HG03095 (cell line): ENCODE results near the gene RTL10.

ENCODE experiments used
- ATAC-seq: cut with Tn5 transposase; IDR thresholded peaks from one replicate; pipeline ENCODE4 v1.9.1; 2021; ENCODE audit warnings: moderate library complexity; ENCODE audit not compliant: unreplicated experiment

The RTL10 gene

DNA sequence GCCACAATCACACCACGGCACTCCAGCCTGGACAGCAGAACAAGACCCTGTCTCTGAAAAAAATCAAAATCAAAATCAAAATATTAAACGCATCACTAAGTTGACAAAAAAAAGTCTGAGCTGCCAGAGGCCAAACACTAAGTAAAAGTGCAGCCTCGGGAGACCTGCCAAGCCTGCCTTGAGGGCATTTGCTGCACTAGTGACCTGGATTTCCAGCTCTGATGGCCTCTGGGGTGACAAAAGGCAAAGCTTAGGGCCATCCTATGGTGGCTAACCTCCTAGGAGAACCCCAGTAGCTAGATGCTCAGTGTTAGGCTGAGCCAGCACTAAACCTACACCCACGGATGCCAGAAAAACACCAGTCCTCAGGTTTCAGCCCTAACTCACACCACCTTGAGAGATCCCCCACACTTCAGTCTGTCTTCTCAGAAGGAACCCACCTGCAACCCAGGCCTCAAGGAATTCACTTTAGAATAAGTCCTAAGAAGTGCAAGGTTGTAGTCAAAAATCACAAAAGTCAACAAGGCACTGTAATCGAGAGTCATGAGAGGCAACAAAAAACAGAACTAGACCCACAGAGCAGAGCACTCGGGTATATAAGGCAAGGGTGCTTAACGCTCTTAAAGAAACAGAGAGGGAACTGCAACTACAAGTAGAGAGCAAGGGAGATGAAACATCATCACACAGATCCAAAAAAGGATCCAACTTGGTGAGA lies 28.6 kb downstream of the RTL10 start:
- ATAC-seq = no peak

DNA sequence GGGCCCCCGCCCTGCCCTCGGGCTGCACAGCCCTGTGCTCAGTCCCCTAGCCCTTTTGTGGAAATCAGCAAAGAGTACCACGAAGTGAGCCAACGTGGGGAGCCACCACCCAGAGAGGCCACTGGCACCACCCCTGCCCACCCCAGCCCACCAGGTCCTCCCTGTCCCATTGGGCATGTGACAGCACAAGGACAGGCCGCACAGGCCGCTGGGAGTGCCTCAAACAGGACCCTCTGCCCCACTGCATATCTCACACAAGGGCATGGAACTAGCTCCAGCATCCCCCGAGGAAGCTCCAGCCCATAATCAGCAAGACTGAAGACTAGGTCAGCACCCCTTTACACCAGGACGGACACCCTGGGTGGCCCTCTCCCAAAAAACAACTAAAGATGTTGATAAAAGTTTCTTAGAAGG lies 29.7 kb downstream of the RTL10 start:
- no peak for ATAC-seq

DNA sequence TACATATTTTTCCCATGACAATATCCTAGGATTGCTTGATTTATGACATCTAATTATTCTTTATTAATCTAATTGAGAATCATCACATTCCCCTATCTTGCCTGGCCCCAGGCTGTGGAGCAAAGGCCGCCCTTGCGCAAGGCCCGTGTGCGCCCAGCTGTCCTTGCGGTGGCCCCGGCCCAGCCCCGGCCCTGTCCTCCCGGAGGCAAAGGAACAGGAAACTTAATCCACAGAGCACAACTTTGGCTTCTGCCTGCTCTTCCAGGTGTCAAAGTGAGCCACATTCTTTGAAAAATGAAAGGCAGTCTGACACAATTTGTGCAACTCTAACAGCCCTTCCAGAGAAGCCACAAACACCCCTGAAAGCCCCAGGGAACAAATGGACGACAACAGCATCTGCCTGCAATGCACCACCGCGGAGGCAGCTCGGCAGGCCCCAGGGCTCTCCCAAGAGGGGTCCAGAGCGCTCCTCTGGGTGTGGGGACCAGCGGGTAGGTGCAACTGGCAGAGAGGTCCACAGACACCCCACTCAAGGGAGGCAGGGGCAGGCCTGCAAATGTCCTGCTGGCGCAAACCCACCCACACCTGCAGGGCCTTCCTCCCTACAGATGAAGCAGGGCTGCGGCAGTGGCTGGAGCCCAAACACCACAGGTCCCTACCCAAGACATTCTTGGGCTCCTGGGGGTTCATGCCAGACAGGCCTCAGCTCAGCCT lies 30.3 kb downstream of the RTL10 start:
- ATAC-seq = no peak

DNA sequence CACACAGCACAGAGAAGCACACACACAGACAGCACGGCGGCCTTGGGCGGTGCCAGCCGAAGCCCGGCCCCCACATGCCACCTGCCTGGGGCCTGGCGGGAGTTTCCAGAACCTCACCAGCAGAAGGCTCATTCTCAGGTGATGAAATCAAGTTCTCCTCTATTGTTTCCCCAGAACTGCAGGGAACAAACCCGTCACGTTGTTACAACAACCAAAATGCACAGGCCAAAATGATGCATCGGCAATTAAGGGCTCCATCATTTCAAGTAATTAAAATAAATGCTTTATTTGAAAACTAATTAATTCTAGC lies 30.8 kb downstream of the RTL10 start:
- no peak for ATAC-seq

DNA sequence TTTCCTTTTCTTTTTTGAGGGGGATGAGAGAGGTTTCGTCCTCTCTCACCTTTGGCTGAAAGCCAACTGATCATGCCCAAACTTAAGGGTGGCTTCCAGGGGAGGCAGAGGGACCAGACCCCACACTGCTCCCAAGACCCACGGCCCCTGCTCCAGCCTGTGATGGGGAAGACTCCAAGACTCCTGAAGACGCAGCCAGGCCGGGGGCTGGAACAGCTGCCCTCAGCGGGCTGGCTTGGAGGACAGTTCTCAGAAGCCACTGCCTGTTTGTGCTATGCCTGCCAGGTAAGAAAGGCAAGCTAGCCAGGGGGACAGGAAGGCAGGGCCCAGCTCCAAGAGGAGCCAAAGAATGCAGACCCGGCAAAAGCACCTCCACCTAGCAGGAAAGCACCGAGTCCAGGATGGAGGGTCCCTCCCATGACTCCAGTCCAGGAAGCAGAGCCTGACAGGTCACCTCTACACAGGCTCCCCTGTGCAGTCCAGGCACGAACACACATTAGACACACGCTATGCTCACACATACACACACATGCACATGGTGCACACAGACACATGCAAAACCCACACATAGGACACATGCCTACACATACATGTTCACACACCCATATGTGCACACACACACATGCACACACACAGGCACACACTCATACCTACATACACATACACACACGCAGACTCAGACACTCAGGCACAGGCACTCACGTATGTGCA lies 31.3 kb downstream of the RTL10 start:
- ATAC-seq = no peak

DNA sequence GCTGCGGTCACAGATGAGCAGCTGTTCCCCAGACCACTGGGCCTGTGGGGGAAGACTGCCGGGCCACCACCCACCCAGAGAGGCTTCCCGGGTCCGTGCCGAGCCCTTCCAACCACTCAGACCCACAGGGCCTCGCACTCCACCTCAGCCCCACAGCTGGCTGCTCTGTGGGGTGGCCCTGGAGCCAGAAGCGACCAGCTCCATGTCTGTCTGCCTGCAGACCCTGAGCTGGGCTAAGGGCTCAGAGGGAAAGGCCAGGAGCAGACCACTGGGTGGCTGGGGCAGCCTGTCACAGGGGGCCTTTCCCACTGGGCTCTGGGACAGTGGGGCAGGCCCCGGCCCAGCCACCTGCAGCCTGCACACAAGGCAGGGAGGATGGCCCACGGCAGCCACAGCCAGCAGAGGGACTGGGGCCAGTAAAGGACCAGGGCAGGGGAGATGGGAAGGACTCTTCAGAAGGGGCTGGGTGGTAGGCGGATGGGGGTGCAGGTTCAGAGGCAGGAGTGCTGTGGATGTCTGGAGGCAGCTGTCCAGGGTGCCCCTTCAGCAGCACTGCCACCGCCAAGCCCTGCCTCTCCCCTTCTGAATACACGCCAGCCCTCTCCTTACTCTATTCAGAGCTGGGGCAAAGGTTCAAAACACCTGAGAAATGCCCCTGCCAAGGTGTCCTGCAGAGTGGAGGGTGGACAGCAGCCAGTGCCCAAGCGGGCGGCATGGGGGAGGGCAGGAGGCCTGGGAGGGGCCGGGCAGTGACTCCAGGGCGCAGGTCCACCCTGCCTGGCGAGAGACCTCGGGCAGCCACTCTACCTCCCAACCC lies 32.2 kb downstream of the RTL10 start:
- no peak for ATAC-seq

DNA sequence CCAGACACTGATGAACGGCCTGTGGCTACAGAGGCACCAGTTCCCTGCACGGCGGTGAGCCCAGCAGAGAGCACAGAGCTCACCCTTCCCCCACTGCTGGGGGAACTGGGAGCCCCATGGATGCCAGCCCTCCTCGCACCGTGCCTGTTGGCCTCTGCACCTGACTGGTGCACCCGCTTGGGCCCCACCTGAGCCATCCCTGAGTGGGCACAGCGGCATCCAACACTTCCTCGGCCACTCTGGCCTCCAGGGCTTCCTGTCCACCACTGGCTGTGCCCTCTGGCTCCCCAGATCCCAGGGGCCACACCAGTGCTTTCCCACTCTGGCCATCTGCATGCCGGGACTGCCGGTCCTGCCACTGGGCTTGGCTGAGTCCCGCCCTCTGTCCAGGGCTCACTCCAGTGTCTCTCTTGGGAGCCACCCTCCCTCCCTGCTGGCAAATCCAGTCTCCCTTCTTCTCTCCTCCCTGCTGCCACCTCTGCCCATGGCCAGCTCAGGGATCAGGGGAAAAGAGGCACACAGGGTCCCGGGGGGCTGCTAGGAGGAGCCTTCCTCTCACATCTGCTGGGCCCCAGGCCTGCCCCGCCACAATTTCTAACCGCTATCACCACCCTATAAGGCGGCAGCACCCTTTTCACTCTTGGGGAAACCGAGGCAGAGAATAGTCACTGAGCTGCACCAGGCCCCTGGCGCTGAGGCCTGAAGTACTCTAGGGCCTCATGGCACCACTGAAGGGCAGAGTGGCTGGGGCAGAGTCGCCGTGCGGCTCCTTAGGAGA lies 33.0 kb downstream of the RTL10 start:
- ATAC-seq = no peak

DNA sequence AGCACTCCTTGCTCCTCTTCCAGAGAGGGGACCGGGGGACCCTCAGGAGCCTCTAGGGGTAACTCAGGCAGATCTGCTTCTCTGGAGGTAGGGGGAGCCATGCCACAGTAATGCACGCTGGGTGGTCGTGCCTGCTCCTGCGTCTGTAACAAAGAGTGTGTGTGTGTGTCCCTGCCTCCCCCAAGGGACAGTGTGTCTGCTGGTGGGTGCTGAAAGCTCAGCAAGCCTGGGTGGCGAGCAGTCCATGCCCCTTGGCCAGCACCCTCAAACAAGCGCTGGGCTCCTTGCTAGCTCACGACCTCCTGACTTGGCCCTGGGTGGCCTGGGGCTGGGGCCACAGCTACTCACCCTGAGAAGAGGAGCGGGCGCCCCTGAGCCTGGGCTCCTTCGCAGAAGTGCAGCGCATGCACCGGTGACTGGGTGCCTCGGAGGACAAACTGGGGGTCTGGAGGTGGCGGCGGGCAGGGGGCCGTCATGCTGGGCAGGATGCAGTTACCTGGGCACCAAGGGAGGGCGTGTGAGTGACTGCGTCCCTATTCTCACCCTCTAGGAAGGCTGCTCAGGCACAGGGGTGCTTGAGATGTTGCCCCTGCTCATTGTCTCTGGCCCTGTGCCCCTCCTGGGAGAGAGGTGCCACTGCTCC lies 33.7 kb downstream of the RTL10 start:
- no peak for ATAC-seq

DNA sequence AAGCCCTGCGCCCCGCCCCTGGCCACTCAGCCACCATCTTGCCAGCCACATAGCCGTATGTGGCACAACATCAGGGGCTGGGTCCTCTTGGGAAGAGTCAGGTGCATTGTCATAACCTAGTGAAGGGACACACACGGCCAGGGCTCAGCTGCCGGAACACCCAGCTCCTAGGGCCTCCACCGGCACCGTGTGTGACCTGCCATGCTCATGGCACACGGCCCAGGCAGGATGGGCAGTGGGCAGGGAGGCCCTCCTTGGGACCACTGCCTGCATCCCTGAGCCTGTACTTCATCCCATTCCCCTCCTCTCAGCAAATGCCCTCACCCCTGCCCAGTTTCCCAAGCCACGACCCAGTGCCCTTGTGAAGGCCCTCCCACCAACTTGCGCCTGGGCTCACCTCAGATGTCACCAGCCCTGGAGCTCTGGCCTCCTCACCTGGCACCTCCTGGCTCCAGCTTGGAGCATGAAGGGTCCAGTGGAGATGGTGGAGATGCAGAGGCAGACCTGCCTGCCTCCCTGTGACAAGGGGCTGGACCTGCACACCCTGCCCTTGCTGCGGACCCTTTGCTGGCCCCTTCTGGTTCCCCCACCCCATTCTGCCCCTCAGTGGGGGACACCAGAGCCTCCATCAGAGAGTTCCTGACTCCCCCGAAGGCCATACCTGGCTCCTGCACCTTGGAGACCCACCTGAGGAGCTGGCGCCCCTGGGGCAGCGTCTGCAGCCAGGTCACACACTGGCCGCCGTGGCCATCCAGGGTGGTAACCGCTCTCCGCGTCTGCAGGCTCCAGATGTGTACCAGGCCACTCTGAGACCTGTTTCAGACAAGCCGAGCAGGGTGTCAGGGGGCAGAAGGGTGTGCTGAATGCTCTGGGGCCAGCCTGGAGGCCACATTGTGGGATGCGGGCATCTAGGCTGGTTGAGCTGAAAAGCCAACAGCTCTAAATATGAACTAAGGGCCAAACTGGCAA lies 34.5 kb downstream of the RTL10 start:
- no peak for ATAC-seq

DNA sequence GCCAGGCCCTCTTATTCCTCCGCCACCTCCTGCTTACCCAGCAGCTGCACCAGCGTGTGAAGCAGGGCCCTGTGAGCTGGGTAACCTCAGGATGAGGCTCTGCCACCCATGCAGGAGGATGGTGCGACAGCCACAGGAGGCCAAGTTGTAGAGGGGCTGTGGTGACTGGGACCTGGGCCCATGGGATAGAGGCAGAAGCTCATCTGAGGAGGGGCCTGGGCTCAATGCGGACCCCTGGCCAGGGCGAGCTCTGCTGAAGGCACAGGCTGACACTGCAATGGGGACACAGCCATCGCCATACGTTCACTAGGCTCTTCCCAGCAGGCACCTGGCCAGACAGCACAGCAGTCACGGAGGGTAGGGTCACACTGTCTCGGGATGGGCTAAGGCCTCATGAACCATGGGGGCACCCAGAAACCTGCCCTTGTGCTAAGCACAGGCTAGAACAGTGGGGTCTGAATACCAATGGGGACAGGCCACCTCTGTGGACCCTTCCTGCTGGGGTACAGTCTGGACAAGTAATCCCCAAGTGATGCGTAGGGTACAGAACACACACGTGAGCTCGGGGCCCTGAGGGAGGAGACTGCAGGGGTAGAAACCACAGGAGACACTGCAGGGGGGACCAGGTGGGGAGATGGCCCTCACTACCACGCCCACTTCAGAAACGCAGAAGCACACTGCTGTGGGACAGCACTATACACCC lies 35.3 kb downstream of the RTL10 start:
- no peak for ATAC-seq

DNA sequence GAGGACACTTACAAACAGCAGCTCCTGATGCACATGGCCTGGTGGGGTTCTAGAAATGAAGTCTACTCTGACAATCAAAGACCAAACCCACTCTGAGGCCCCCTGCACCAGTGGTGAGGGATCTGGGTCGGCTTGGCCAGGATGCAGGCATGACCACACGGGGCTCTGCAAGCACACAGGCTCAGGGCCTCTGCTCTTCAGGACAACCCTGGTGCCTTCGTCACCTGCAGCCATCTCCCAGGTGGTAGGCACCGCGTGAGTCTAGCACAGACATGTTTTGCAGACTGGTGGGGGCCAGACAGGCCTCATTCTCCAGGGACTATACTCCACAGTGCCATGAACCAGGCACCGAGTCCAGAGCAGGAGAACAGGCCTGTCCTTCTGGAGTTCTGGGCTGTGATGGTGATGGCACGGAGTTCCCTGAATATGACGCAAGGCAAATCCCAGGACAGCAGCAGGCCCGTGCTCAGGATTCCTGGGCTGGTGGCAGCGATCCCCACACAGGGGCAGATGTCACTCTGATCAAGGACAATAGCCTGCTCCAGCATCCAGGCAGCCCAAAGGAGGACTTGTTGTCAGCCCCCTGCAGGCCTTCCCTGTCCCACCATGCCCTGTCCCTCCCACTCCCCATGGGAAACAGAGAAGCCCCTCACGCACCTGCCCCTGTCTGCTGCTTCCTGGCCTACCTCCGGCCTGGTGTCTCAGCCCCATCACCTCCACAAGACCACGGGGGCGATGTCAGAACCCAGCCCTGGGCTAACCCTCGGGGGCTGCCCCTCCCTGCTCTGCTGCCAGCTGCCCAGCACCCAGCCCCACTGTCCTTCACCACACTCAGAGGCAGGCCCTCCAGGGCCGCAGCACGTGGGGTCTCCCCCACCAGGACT lies 36.1 kb downstream of the RTL10 start:
- ATAC-seq = no peak

DNA sequence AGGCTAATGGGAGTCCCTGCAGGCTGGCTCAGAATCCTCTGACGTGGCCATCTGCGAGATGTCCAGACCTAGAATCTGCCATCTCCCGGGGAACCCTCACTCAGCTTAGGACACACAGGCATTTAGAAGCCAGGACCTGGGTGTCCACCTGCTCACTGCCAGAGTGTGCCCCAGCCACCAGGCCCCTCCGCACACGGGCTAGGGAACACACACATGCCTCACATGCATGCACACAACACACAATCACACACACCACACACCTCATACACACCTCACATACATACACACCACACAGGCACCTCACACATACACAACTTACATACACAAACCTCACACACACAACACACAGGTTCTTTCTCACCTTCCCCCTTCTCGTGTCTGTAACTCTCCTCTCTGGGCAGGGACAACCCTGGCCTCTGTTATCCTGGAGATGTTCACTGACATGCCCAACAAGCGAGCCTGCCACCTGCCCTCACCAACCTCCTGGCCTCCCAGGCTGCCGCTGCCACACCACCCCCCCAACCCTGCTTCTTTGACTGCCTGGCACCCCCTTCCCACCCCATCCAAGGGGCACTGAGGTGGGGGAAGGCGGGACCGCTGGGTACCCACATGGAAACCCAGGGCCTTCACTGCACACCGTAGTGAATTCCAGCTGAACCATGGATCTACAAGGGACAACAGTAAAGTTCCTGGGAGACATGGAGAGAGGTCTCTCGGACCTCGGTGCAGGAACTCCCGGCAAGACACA lies 38.1 kb downstream of the RTL10 start:
- no peak for ATAC-seq

DNA sequence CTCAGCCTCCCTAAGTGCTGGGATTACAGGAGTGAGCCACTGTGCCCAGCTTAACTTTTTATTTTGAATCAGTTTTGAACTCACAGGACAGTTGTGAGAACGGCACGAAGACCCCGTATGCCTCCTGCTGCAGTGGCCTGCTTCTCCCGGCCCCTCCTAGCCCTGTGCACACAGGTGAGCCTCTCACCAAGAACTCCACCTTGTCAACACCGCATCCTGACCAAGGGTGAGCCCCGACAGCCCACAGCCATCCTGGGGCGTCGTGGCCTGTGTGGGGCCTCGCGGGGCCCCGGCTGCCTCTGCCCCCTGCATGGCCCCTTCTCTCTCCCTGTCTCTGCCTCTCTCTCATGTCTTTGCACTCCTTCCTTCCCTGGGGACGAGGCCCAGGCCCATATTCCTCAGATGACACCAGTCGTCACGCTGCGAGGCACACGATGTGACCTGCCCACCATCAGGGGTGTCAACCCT lies 38.8 kb downstream of the RTL10 start:
- no peak for ATAC-seq

DNA sequence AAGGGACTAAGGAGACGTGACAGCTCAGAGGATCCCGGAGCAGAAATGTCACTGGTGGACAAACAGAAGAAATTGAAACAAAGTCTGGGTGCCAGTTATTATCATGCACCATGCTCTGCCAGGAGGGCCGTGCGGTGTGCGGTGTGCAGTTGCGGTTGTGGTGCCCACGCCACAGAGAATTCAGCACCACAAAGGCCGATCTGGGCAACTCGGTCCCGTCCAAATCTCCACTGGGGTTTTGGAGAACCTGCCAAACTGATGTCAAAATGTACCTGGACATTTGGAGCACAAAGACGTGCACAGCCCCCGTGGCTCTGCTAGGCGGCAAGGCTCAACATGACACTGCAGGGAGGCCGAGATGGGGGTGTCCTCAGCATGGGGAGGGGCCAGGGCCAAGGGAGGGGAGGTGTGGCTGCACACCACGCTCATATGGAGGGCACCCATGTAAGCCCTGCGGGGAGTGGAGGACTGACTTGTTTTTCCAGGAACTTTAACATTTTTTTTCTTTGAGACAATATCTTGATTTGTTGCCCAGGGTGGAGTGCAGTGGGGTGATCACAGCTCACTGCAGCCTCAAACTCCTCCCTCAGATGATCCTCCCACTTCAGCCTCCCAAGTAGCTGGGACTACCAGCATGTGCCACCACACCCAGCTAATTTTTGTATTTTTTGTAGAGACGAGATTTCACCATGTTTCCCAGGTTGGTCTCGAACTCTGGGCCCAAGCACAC lies 39.4 kb downstream of the RTL10 start:
- ATAC-seq = no peak

DNA sequence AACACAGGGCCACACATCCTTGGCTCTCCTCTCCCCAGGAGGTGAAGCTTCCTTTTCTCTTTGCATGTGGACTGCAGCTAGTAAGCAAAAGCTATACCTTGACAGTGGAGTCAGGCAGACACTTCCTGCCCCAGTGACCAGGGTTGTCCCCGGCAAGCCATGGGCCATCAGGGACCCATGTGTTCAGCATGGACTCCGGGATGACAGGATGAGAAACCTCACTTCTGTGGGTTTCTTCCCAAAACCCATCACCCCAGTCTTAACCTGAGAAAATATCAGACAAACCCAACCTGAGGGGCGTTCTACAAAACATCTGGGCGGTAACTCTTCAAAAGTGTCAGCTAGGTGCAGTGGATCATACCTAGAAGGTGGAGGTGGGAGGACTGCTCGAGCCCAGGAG lies 40.2 kb downstream of the RTL10 start:
- no peak for ATAC-seq

DNA sequence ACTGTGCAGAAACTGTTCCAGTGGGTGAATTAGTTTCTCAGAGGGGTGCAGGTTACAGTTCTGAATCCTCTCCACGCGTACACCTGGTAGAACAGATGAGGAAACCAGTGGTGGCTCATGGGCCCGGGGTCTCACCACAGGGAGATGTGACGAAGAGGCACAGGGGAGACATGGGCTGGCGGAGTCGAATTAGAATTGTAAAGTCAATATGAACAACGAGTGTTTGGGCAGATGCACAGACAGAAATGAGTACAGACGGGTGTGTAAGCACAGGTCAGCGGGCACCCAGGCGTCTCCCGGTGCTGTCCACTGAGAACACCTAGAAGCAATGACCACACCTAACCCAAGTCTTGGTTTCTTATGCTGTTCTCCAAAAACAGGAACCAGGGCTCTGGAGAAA lies 41.8 kb downstream of the RTL10 start:
- ATAC-seq = no peak
